Measurements from ENCODE around the gene NAA50. TPM values are rescaled to one million over a fixed set of nuclear protein-coding genes. Genes with fewer than 3 reads are reported as not detected.
A peak's percentile ranks its signal among the peaks of the same experiment; 100 is the strongest.

Gene NAA50
- total RNA-seq, 1 experiment from 2014 or later: 208 TPM

- TF ChIP-seq POLR2AphosphoS5 (IDR thresholded peaks at IDR 0.05; ENCODE audit: low read depth, low read length) (no peak), CTCF (IDR thresholded peaks at IDR 0.05) (no peak), TCF7L2 (IDR thresholded peaks at IDR 0.05; ENCODE audit: low read depth, low read length) (no peak), SIN3A (IDR thresholded peaks at IDR 0.05; ENCODE audit: borderline replicate concordance, insufficient read depth, low read depth, low read length) (0 out of 2 replicates have a peak, but pooled peaks have one; percentile 19)
- BruUV-seq (replicated peaks): TSS peak; percentile 68
- ATAC-seq (peak; percentile 4), DNase-seq (ENCODE audit: low read depth, low spot score) (no peak)
- intact Hi-C loops (cut with micrococcal nuclease; ENCODE audit: unreplicated experiment): loop anchor here (10.0 kb wide), 1 partner anchor 253 kb away; no protein-coding TSS in a partner anchor
- Histone ChIP-seq H3K4me1 (ENCODE audit: control insufficient read depth, insufficient read depth, low read length) (peaks cover 34% of the 10 kb centered on the region), H3K36me3 (ENCODE audit: control insufficient read depth, insufficient read depth, low read length) (no peaks in the 10 kb centered on the region; the same call in 1 of the 2 replicates), H3K27me3 (ENCODE audit: control insufficient read depth, insufficient read depth, low read length) (no peaks in the 10 kb centered on the region), H3K4me3 (ENCODE audit: low read depth in 2 of 2, low read length in 2 of 2) (peak overlapping the region; percentile 97 to 99), H3K27ac (ENCODE audit: low read length) (peak overlapping the region; percentile 100), H3K9me3 (ENCODE audit: control insufficient read depth, insufficient read depth, low read depth, low read length) (no peaks in the 10 kb centered on the region)
- in situ Hi-C loops (cut with HindIII; ENCODE audit: low pct_unique_long_range_greater_than_20kb, low sequenced_read_pairs): no loop called here
- ChIA-PET CTCF (no interaction called here), POLR2A (interaction anchor here (0.6 to 0.9 kb wide), 2 partner anchors 9 to 11 kb away, joined by 3 to 4 read pairs; no protein-coding TSS in a partner anchor)
Measured at GRCh38 chr3:113747283-113748046, 1.4 kb upstream of the NAA50 start.

- peak; percentile 89 for DNase-seq (ENCODE audit: low read depth, low spot score)
- Histone ChIP-seq H3K4me3 (ENCODE audit: low read depth in 2 of 2, low read length in 2 of 2) (peak within 1 kb of the TSS; percentile 97 to 99), H3K36me3 (ENCODE audit: control insufficient read depth, insufficient read depth, low read length) (no peaks in the 10 kb centered on the region; the same call in 1 of the 2 replicates), H3K4me1 (ENCODE audit: control insufficient read depth, insufficient read depth, low read length) (peaks cover 41% of the 10 kb centered on the region), H3K9me3 (ENCODE audit: control insufficient read depth, insufficient read depth, low read depth, low read length) (no peaks in the 10 kb centered on the region), H3K27ac (ENCODE audit: low read length) (peak within 1 kb of the TSS; percentile 100), H3K27me3 (ENCODE audit: control insufficient read depth, insufficient read depth, low read length) (no peaks in the 10 kb centered on the region)
- TF ChIP-seq SIN3A (IDR thresholded peaks at IDR 0.05; ENCODE audit: borderline replicate concordance, insufficient read depth, low read depth, low read length) (peak; percentile 90; the same call in 1 of the 2 replicates), POLR2AphosphoS5 (IDR thresholded peaks at IDR 0.05; ENCODE audit: low read depth, low read length) (peak; percentile 8; the same call in 1 of the 2 replicates), CTCF (IDR thresholded peaks at IDR 0.05) (no peak)
- ChIA-PET POLR2A (interaction anchor here (0.6 to 0.9 kb wide), 3 partner anchors 10 to 14 kb away, joined by 3 to 9 read pairs (median 4); no protein-coding TSS in a partner anchor), CTCF (interaction anchor here (0.6 to 1.8 kb wide), 2 partner anchors 11 to 413 kb away, joined by 11 to 14 read pairs; no protein-coding TSS in a partner anchor)
- no TSS peak for BruUV-seq (replicated peaks)
- intact Hi-C loops (cut with micrococcal nuclease; ENCODE audit: unreplicated experiment): loop anchor here (10.0 kb wide), 1 partner anchor 252 kb away; no protein-coding TSS in a partner anchor
- peak; percentile 82 for ATAC-seq
- in situ Hi-C loops (cut with HindIII; ENCODE audit: low pct_unique_long_range_greater_than_20kb, low sequenced_read_pairs): no loop called here
Measured at GRCh38 chr3:113746548-113747282, 666 bp upstream of the NAA50 start, which contains the start of gene ATP6V1A. ATP6V1A (plus strand) TSS chr3:113747035; CDS start chr3:113778754, 31,719 bp downstream.

Measured in Panc1 (cell line).